GM12873 (cell line): ENCODE data around the gene MINK1.

Experiments
- TF ChIP-seq, protein P1 (sequence below): IDR thresholded peaks from 2 replicates; pipeline ENCODE4 v1.5.1; 2012; ENCODE audit warnings: low read depth, mild to moderate bottlenecking, moderate library complexity, low read length, control low read depth; ENCODE audit not compliant: insufficient read depth; ENCODE audit errors: missing control alignments

MINK1 gene

DNA sequence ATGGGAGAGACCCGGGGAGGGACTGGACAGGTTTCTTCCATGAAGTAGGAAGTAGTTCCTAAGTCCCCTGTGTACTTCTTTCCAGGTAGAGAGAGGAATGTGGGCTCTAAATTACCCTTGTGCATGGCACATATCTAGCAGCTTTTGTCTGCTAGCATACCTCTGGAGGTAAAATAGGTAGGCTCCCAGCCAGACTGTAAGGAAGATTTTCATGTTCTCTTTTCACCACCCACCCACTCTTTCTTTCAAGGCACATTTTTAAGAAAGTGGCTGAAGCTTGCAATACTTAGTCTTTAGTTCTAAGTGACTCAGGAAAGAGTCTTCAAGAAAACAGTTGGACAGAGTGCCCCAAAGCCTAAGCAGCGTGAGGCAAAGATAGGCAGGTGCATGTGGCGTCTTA, 9.2 kb downstream of the MINK1 start:
- TF ChIP-seq, protein P1, sequence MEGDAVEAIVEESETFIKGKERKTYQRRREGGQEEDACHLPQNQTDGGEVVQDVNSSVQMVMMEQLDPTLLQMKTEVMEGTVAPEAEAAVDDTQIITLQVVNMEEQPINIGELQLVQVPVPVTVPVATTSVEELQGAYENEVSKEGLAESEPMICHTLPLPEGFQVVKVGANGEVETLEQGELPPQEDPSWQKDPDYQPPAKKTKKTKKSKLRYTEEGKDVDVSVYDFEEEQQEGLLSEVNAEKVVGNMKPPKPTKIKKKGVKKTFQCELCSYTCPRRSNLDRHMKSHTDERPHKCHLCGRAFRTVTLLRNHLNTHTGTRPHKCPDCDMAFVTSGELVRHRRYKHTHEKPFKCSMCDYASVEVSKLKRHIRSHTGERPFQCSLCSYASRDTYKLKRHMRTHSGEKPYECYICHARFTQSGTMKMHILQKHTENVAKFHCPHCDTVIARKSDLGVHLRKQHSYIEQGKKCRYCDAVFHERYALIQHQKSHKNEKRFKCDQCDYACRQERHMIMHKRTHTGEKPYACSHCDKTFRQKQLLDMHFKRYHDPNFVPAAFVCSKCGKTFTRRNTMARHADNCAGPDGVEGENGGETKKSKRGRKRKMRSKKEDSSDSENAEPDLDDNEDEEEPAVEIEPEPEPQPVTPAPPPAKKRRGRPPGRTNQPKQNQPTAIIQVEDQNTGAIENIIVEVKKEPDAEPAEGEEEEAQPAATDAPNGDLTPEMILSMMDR, result no peak

DNA sequence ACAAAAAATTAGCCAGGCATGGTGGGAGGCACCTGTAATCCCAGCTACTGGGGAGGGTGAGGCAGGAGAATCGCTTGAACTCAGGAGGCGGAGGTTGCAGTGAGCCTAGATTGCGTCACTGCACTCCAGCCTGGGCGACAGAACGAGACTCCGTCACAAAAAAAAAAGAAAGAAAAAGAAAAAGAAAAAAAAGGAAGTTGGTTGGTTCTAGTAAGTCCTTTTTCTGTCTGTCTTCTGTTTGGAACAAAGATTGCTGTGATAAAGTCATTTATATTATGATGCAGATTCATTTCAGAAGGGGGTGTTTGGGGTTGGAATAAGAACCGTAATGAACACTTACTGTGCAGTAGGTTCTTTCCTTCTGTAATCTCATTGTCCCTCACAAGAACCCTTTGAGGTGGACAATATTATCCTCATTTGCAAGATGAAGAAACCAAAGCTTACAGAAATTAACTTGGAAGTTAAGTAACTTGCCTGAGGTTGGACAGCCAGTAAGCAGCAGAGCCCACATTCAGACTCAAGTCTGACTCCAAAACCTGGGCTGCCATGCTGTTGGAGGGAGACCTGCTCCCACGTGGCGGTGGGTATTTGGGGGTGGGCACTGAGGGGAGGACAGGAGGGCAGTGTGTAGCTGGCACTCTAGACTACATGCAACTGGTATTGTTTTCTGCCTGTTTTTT, 10.3 kb downstream of the MINK1 start:
- TF ChIP-seq, protein P1, result no peak

DNA sequence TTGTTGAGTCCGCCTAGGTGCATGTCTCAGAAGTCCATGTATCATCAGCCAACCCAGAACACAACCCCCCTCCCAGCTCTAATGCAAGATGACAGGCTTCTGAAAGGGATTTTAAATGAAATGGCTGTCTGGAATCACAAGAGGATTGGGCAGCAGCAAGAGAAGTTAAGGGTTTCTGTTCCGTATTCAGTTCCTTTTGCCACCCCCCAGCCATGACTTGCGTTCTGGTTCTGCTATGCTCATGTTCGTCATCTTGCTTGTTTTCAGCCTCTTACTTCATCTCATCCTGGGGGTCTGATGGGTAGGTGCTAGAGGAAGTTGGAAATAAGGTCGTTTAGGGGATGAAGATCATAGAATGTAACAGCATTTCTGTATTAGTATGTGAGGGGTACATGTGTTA, 12.0 kb downstream of the MINK1 start:
- TF ChIP-seq, protein P1, result no peak

GRCh38 chr17:4846635-4847390, 13.7 kb downstream of the MINK1 start:
- TF ChIP-seq, protein P1, result no peak

DNA sequence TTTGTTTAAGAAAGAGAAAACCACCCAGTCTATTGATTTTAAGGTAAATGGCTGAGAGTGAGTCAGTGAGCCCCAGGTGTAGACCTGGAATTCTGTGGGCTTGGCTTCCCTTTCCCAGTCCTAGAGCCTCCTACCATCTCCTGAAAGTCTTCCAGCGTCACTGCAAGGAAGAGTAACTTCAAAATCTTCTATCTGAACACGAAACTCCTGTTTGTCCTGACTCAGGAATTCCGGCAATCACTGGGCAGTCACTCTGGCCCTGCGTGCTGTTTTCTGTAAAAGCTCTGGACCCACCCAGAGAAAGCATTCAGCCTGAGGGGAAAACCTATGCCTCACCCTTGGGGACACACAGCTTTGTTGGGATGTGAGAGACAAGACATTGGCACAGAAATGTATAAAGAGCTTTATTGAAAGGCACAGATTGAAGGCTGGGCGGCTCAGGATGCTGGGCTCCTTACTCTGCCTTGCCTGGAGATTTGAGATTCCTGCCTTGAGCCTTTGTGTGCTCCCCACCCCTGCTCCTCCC, 15.9 kb downstream of the MINK1 start:
- TF ChIP-seq, protein P1, result no peak

GRCh38 chr17:4850246-4850645, 17.1 kb downstream of the MINK1 start:
- TF ChIP-seq, protein P1, result no peak

GRCh38 chr17:4851084-4851483, 17.9 kb downstream of the MINK1 start:
- TF ChIP-seq, protein P1, result no peak
